GM12878 (cell line): Measurements from ENCODE around the gene TSPO. TPM values are rescaled to one million over a fixed set of nuclear protein-coding genes. Genes with fewer than 3 reads are reported as not detected.

Experiments
- BACH1 ChIP-seq: fragments of 450-650 bp; IDR thresholded peaks from 2 replicates; pipeline ENCODE4 v1.6.1; 2017; ENCODE audit warnings: mild to moderate bottlenecking, borderline replicate concordance
- CUX1 ChIP-seq: IDR thresholded peaks from 2 replicates; pipeline ENCODE4 v1.6.1; 2012; ENCODE audit warnings: improper control_type of control experiment, low read depth, low read length; ENCODE audit not compliant: insufficient replicate concordance
- E4F1 ChIP-seq: fragments of 450-650 bp; IDR thresholded peaks from 2 replicates; pipeline ENCODE4 v1.6.1; 2018; ENCODE audit warnings: borderline replicate concordance, mild to moderate bottlenecking; ENCODE audit not compliant: partially characterized antibody
- ETV6 ChIP-seq, 2 experiments: fragments of 450-650 bp in 1 of 2; IDR thresholded peaks in 1 of 2; conservative IDR thresholded peaks in 1 of 2; 2 replicates each; pipeline ENCODE4 v1.6.1; 2014; ENCODE audit warnings: antibody characterized with exemption in 1 of 2, borderline replicate concordance in 1 of 2, low read depth in 1 of 2, mild to moderate bottlenecking in 1 of 2, moderate library complexity in 1 of 2
- HDGF ChIP-seq: fragments of 450-650 bp; IDR thresholded peaks from 2 replicates; pipeline ENCODE4 v1.6.1; 2016; ENCODE audit warnings: antibody characterized with exemption
- IKZF1 ChIP-seq: fragments of 450-650 bp; conservative IDR thresholded peaks from 2 replicates; pipeline ENCODE4 v1.6.1; 2017; ENCODE audit warnings: antibody characterized with exemption, mild to moderate bottlenecking
- KAT2A ChIP-seq: conservative IDR thresholded peaks from 2 replicates; pipeline ENCODE4 v1.6.1; 2011; ENCODE audit warnings: low read depth, low read length; ENCODE audit not compliant: control insufficient read depth
- MEF2B ChIP-seq: fragments of 450-650 bp; IDR thresholded peaks from 2 replicates; pipeline ENCODE4 v1.6.1; 2018; ENCODE audit warnings: mild to moderate bottlenecking, moderate library complexity; ENCODE audit not compliant: partially characterized antibody, poor library complexity, severe bottlenecking
- MLLT1 ChIP-seq: fragments of 450-650 bp; IDR thresholded peaks from 2 replicates; pipeline ENCODE4 v1.6.1; 2016; ENCODE audit warnings: mild to moderate bottlenecking
- MTA2 ChIP-seq: fragments of 450-650 bp; IDR thresholded peaks from 2 replicates; pipeline ENCODE4 v1.6.1; 2016; ENCODE audit warnings: low read depth, mild to moderate bottlenecking, moderate library complexity
- MTA3 ChIP-seq: IDR thresholded peaks from 2 replicates; pipeline ENCODE4 v1.6.1; 2012; ENCODE audit warnings: low read length, inconsistent platforms, borderline replicate concordance
- MXI1 ChIP-seq: fragments of 150-350 bp; IDR thresholded peaks from 2 replicates; pipeline ENCODE4 v1.6.1; 2011; ENCODE audit warnings: low read depth, mild to moderate bottlenecking, inconsistent platforms, low read length, improper control_type of control experiment
- PAX5 ChIP-seq: IDR thresholded peaks from 2 replicates; pipeline ENCODE4 v1.6.1; 2011; ENCODE audit warnings: low read depth, low read length, borderline replicate concordance
- RB1 ChIP-seq: fragments of 450-650 bp; formaldehyde crosslinking; IDR thresholded peaks from 2 replicates; pipeline ENCODE4 v1.6.1; 2017; ENCODE audit warnings: mild to moderate bottlenecking, borderline replicate concordance
- SIX5 ChIP-seq: IDR thresholded peaks from 2 replicates; pipeline ENCODE4 v1.6.1; 2011; ENCODE audit warnings: mild to moderate bottlenecking, low read depth, low read length, moderate library complexity; ENCODE audit not compliant: severe bottlenecking
- SMC3 ChIP-seq: IDR thresholded peaks from 2 replicates; pipeline ENCODE4 v1.6.1; 2011; ENCODE audit warnings: low read length, improper control_type of control experiment, borderline replicate concordance
- SPI1 ChIP-seq: IDR thresholded peaks from 2 replicates; pipeline ENCODE4 v1.6.1; 2011; ENCODE audit warnings: low read depth, mild to moderate bottlenecking, low read length, moderate library complexity, borderline replicate concordance; ENCODE audit not compliant: insufficient read depth
- STAT3 ChIP-seq: IDR thresholded peaks from 2 replicates; pipeline ENCODE4 v1.6.1; 2011; ENCODE audit warnings: low read depth, low read length, improper control_type of control experiment
- TBL1XR1 ChIP-seq: IDR thresholded peaks from 2 replicates; pipeline ENCODE4 v1.6.1; 2012; ENCODE audit warnings: low read depth, low read length, improper control_type of control experiment
- TCF3 ChIP-seq: IDR thresholded peaks from 2 replicates; pipeline ENCODE4 v1.6.1; 2012; ENCODE audit warnings: low read depth, mild to moderate bottlenecking, low read length, borderline replicate concordance; ENCODE audit not compliant: insufficient read depth
- ZNF217 ChIP-seq: fragments of 450-650 bp; IDR thresholded peaks from 2 replicates; pipeline ENCODE4 v1.6.1; 2017; ENCODE audit warnings: antibody characterized with exemption, mild to moderate bottlenecking
- ZNF384 ChIP-seq: IDR thresholded peaks from 2 replicates; pipeline ENCODE4 v1.6.1; 2012; ENCODE audit warnings: low read depth, mild to moderate bottlenecking, low read length, improper control_type of control experiment, borderline replicate concordance
- polyA plus RNA-seq, 11 experiments: library from polyadenylated mRNA; depleted of rRNA in 4 of 11; unstranded in 6 of 11; stranded (reverse) in 5 of 11; fragments of >200 nt; fragmentation: Nextera tagmentation in 4 of 11; fragmentation: Illumina TruSeq in 1 of 11; extraction: Ambion mirVana in 4 of 11; extraction: Trizol in 1 of 11; gene quantifications; 1 replicate in 1 of 11; 2 replicates in 10 of 11; pipeline versions ENCODE4 v1.2.1 to v1.2.3, GENCODE V29; 2011 to 2016; ENCODE audit warnings: inconsistent platforms in 2 of 11, missing spikeins in 2 of 11, low read depth in 1 of 11
- total RNA-seq, 4 experiments: library from RNA; depleted of rRNA in 3 of 4; stranded (reverse); fragments of >200 nt in 3 of 4; fragmentation: Illumina TruSeq in 1 of 4; extraction: Trizol in 1 of 4; gene quantifications; 2 replicates each; pipeline versions ENCODE4 v1.2.1 to v1.2.3, GENCODE V29; 2013 to 2021

The TSPO gene
- total and polyA plus RNA-seq, 10 of the 15 experiments (the other 5 are each of a cell fraction or from before 2014, with no cell fraction given): 1.4 to 50.5 (median 18.8) TPM

- TF ChIP-seq MTA2 (no peak), ZNF217 (no peak), RB1 (no peak), ETV6 (conservative IDR thresholded peaks at IDR 0.05 in 1 of 2, IDR thresholded peaks at IDR 0.05 in 1 of 2; ENCODE audit: borderline replicate concordance in 1 of 2, low read depth in 1 of 2) (no peak), MEF2B (peak; percentile 89), BACH1 (no peak), HDGF (no peak), TCF3 (no peak), SIX5 (no peak), CUX1 (no peak), KAT2A (no peak), PAX5 (no peak; the same call in 1 of the 2 replicates), MLLT1 (peak; percentile 57; the same call in 1 of the 2 replicates), STAT3 (no peak), ZNF384 (peak; percentile 62), SMC3 (no peak), SPI1 (no peak), MXI1 (peak; percentile 33; the same call in 1 of the 2 replicates), IKZF1 (no peak; the same call in 1 of the 2 replicates), E4F1 (no peak), MTA3 (no peak), TBL1XR1 (no peak)
Observed at GRCh38 chr22:43118953-43119458, 32.4 kb upstream of the TSPO start (continued).
